SIG-M5 treated with dmso at 0.1 percent for 504 hours (cell line): ENCODE measurements around the gene TMEM179.

ENCODE experiments used
- DNase-seq: peaks from one replicate; lab custom pipeline; 2025; ENCODE audit not compliant: unreplicated experiment; lab: John Stamatoyannopoulos, UW

The TMEM179 gene

DNA sequence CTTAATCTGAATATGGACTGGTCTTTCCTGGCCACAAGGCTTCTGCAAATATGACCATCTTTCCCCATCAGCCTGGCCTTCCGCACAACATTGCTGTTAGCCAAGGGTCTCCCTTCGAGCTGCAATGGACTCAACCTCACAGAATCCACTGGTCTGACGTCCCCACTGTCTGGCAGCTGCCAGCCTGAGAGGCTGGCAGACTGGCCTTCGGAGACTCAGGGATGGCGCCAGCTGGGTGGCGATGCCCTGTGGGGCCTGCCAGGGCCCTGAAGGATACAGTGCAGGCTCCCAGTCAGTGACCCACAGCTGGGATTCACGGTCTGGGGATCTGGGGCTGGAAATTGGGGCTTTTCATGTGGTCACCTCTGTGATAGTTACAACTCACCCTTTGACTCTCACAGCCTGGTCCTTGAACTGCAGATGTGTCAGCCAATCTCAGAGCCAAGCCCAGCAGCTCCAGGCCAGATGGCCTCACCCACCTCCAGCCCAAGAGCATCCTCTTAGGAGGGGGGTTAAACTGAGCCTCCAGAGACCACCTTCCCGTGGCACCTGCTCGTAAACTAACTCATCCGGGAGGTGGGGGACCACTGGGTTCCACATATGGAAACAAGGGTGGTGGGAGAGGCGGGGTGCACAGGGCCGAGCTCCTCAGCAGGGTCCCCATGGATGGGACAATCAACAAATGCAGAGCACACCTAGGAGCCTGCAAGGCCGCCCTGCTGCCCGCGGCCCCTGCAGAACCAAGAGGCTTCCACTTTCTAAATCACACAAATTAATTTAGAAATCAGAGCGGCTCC is 46.1 kb downstream of the TMEM179 start:
- DNase-seq, result no peak

DNA sequence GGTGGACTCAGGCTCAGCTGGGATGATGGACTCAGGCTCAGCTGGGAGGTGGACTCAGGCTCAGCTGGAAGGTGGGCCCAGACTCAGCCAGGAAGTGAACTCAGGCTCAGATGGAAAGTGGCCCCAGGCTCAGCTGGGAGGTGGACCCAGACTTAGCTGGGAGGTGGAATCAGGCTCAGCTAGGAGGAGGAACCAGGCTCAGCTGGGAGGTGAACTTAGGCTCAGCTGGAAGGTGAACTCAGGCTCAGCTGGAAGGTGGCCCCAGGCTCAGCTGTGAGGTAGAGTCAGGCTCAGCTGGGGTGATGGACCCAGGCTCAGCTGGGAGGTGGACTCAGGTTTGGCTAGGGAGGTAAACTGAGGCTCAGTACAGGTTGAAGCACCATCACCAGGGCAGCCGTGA is 46.8 kb downstream of the TMEM179 start:
- DNase-seq, result no peak

DNA sequence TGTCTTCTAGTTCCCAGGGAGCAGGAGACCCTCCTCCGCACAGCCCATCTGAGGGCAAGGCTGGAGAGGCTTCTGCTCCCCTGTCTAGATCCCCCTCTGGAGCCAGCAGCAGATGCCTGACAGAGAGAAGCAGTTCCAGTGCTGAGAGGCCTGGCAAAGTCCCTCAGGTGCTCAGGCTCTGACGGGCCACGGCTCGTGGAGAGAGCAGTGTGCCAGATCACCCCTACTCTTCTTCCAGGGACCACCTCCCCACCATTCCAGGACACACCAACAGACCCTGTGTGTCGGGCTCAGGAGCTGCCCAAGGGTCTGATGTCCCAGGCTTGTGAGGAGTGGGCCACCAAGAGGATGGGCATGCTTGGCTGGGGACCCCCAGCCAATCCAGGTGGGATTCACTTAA is 47.5 kb downstream of the TMEM179 start:
- no peak for DNase-seq

DNA sequence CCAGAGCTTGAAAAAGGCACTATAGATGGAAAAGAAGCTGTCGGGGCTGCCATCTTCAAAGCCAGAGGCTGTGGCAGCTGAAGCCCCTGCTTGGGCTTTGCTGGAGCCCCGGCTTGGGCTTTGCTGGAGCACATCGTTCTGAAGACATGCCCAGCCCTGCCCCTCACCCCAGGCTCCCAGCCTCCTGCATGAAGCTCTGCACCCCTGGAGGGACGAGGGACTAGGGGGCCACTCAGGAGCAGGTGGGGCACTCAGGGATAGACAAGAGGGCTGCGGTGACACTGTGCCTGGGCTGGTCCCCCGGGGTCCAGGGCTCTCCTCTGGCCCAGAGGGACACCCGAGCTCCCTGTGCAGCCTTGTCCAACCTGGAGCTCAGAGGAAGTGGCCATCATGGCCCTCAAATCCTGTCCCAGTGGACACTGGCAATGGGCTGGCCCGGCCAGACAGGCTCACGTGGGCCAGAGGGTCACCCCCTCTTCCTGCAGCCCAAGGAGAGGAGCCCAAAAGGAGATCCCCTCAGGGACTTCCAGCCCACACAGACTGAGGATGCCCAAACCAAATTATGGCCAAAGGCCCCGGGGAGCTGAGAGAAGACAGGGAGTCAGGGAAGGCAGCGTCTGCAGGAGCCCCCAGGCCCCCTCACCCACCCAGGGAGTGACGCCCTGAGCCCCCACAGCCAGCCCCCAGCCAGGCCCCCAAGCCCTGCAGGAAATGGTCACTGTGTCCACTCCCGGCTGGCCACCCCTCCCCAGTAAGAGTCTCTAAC is 48.1 kb downstream of the TMEM179 start:
- DNase-seq, result no peak

DNA sequence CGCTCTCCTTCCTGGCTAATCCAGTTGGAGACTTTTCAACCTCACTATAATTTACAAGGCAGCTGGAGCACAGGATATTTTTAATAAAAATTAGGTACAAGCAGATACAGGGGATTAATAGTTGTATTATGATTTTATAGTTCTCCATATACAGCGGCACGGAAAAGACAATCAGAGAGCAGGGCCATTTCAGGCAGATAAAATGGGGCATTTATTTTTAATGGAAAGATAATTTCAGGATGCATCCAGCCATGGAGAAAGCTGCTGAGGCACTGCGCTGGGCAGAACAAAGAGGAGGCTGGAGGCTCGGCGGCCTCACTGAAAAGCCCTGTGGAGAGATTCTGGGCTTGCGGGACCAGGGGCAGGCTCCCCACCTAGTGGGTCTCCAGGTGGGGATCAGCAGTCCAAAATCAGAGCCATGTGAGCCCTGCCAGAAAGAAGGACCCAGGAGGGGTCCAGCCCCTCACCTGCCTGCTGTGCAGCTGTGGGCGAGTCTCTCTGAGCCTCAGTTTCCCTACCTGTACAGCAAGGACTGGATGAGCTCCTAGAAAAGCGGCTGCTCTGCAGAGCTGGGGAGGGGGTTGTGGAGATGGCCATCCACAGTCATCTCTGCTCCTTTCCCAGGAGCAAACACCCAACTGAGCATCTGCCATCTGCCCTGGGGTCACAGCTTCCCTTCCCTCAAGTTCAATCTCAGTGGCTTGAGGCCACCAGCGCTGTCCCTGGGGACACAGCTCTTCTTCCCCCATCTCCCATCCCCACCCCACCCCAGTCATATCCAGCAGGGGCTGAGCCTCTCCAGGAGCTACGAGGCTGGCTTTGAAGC is 48.9 kb downstream of the TMEM179 start:
- DNase-seq, result no peak

DNA sequence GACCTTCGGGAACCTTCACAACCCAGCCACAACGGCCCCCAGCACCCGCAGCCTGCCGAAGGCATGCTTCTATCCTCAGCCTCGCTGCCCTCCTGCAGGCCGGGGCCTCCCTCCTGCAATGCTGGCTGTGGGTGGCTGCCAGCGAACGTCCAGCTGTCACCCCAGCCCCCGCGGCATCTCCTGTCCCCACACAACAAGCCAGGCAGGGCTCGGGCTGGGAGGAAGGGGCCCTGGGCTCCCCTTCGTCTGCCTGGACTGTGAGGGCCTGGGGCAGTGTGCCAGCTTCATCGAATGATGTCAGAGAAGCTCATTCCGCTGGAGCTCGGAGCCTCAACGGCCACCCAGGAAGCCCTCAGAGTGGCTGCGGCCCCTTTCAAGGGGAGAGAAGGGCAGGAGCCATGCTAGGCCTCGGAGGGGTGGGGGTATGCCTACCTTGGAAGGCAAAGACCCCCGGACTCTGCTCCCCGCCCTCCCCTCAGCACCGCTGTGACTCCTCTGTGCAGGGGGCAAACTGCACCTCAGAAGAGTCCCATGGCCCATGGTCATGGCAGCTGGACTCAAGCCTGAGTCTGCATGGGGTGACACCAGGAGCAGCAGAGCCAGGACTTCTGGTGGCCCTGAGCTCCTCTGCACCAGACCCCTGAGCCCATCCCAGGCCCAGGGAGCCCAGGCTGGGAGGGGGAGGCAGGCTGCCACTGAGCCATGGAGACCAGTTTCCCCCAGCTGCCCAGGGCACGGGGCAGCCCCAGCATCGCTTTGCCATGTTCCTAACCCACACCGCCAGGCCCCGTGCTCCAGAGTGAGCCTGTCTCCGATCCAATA is 49.8 kb downstream of the TMEM179 start:
- DNase-seq, result no peak

DNA sequence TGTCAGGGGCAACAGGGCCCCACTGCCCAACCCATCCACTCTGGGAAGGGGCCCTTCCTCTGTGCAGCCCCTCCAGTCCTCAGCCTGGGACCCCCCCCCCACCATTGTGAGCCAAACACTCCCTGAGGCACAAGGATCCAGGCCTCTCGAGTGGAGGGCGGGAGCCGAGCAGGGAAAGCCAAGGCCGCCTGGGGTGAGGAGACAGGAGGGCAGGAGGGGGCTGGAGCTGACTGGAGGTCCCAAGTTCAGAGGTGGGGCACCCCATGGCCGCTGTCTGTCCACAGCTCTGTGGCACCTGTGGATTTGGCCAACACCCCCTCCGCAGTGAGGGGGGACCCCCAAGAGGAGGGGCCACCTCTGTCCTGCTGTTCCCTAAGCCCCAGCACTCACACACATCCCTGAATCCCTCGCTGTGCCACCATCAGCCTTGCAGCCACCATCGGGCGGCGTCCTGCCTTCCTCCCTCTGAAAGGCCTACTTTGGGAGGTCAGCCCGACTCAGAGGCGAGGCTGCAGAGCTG is 50.4 kb downstream of the TMEM179 start:
- DNase-seq, result no peak

DNA sequence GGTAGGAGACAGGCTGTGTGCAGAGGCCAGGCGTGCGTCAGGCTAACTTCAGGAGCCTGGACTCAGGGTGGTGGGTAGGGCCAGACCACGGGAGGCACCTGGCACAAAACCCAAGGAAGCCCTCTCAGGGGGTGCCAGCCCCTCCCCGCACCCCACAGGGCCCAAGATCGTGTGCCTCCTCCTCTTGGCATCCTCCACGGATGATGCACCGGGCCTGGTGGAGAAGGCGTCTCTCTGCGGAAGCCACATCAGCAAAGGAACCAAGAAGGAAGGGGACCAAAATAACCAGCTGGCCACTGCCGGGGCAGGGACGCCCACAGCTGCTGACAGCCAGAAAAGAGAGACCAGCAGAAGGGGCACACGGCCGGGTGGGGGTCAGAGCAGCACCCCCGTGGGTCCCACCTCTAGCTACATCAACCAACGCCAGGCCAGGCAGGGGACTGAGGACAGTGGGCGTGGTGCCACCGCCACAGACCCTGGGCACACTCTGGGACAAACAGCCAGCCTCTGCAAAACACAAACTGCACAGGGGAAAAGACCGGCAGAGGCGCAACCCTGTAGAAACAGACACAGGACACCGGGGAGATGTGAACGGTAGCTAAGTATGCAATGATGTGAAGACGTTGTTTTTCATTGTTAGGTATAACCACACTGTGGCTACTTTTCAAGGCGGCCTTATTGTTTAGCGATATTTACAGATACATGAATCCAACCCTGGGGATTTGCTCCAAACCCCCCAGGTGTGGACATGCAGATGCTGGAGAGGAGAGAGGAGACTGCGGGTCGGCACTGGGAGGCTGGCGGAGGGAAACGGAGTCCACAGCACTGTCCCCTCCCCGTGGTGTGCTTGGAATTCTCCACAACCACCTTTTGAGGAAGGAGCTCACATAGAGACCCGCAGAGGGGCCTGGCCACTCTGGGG is 51.1 kb downstream of the TMEM179 start:
- DNase-seq, result no peak

DNA sequence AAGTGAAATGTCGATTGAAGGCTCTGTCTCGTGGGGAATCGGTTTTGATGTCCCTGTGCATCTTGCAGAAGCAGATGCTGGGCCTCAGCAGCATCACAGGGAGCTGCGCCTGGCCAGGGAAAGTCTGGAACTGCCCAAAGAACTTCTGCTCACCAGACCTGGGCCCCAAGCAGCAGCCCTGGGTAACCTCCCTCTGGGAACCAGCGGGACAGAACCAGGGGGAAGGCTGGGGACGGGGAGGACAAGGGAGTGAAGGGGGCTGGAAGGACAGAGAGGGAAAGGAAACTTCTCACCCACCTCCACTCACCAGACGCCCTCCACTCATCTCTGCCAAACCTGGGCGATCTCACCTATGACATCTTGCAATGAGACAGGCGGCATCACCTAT is 51.8 kb downstream of the TMEM179 start:
- DNase-seq, result no peak

DNA sequence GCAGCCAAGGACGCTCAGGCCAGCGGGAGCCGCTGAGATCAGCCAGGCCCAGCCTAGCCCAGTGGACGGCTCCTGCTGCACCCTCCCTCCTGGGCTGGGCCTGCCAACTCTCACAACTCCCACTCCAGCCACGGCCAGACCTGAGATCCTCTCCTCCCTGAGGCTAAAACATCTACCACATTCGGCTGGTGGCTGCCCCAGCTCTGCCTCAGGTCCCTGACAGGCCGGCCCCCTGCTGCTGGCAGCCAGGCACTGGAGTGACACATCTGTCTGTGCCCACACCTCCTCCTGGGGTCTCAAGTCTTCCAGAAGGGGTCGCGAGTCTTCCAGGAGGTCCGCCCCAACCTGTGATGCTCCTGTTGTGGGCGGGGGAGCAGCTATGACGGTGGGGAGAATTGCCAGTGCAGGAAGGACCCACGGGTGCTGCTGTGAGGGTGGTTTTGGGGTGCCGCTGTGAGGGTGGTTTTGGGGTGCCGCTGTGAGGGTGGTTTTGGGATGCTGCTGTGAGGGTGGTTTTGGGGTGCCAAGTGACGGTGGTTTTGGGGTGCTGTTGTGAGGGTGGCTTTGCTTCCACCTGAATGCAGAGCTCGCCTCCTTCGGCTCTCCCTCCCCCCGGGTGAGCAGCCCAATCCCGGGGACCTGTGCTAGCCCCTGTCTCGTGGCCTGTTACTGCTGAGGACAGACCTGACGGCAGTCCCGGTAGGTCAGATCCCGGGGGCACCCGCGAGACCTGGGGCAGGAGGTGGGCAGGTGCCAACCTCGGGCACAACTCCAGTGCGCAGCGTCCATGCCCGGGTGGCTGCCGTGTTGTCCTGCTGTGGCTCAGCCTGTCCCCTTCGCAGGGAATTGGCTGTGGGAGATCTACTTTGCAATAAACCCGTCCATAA is 52.5 kb downstream of the TMEM179 start:
- no peak for DNase-seq

DNA sequence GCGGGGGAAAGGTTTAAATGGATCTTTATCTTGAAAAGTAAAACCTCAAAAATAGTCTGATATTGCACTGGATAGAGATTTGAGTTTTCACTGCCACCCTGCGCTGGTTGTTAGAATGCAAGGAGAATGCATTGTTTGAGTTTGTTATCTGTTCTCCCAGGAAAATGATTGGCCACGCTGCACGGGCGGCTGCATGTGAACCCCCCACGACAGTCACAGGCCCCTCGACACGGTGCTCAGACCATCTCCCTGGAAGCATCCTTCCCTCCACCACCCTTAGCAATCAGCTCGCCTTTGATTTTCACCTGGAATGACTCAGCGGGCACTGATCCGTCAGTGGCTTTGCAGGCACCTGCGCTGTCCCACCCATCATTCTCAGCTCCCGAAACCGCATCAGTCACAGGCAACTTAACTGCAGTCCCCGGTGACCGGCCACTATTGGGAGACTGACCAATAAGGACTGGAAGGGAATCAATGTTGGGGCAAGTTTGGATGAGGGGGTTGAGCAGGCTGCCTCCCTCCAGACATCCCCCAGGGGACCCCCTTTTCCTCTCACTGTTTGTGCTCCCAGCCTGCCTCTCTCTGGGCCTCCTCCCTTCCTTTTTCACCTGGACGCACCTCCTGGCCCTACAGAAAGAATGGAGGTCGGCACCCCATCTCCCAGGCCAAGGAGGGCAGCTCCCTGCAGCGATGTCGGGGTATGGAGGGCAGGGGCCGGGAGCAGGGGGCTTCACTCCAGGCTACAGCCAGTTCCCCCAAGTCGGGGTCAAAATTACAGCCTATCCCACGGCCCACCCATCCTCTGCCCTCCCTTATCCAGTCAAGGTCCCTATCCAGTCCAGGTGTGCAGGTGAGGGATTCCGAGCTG is 53.5 kb downstream of the TMEM179 start:
- no peak for DNase-seq

DNA sequence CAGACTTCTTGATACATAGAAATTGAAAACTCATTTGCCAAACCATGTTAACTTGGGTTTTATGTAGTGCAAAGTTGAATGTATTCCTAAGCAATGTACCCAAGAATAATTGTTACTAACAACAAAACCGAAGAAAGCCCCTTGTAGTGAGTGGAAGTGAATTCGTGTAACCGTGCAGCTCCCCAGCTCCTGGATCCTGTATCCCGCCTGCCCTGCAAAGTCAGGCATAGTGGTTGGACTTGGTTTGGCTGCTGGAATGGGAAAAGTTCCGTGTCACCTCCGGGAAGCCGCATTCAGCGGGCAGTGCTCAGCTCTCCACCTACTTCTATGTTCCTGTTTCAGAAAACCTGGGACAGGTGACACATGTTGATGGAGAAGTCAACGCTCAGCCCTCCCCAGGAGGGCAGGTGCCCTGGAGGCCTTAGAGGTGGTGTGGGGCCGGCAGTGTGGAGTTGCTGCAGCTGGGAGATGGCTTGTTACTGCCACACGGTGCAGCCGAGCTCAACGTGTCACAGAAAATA is 54.2 kb downstream of the TMEM179 start:
- no peak for DNase-seq

DNA sequence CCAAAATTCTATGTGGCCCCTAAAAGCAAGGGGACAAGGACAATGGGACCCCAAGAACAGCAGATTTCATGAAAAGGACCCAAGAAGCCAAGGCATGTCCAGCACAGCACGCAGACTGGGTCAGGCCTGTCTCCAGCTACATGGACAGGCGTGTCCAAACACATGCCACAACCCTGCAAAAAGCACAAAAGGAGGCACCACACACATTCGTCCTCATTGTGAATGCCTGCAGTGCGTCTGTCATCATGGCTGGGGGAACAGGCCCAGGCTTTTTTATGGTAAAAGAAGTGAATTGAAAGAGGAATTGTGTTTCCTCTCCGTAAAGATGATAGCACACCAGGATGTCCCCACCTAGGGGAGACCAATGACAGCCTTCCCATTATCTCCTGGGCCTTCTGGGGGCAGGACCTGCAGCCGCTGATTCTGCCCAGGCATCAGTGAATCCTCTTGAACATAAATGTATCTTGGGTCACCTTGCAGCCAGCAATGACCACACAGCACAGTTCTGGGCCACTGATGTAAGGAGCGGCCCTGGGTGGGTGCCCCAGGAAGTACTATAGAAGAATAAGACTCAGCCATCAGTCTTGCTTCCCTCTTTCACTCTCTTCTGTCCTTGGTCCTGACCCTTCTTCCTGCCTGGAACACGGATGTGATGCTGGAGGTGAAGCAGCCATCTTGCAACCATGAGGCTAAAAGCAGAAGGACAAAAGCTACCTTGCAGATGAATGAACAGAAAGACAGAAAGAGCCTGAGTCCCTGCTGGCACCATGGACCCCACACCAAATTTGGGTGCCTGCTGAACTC is 54.8 kb downstream of the TMEM179 start:
- no peak for DNase-seq

DNA sequence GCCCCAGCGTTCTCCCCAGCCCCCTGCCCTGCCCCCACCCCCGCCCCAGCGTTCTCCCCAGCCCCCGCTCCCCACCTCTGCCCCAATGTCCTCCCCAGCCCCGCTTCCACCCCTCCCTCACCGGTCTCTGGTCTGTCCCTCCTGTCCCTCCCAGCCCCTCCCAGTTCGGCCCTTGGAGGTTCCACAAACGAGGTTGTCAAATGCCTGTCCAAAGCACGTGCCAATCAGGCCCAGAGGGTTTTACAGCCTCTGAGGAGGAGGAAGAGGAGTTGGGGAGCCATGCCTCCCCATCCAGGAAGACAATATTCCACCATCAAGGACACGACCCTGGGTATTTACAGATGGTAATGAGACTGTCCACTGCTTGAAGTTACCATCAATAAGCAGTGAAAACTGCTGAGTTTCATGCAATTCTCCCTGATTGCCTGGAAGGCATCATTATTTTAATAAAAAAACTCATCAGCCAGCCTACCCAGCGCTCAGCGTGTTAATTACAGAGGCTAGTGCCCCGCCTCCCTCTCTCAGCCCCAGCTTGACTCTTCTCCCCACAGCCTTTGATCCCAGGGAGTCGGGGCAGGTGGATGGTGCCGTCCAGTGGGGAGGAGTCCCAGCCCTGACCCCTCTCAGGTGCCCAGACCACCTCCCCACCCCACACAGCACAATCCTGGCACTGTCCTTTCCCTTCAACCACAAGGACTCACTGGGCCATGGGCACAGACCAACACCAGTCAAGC is 55.6 kb downstream of the TMEM179 start:
- no peak for DNase-seq

DNA sequence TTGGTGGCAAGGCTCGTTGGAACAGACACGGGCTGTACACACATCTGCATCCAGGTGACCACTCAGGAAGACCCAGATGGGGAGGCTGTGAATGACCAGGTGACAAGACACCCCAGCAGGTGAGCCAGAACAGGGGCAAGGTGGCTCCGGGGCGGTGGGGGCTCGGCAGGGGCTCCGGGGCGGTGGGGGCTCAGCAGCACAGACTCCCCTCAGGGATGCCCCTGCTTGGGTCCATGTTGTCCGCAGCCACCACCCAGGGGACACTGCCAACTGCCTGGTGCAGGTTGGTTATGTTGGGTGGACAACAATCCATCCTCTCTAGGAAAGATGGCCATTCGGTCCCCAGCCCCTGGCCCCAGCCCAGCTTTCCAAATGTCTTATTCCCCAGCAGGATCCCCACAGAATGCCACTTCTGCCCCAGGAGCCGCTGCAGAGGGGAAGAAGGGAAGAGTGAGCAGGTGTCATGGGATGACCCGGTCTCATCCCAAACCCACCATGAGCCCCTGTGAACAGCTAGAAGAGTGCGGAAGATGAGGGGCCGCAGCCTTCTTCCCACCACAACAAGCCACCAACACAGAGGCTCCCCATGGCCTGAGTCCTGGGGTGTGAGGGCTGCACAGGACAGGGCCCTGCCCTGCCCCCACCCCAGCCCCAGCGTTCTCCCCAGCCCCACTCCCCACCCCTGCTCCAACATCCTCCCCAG is 56.4 kb downstream of the TMEM179 start:
- DNase-seq, result no peak
